Measurements from ENCODE around the gene MAP3K14.

- no peak for TF ChIP-seq POLR2A (IDR thresholded peaks at IDR 0.05)
- TF ChIP-seq CTCF (IDR thresholded peaks at IDR 0.05) = no peak
- no peak for TF ChIP-seq POLR2AphosphoS5 (IDR thresholded peaks at IDR 0.05)
- TF ChIP-seq EP300 (IDR thresholded peaks at IDR 0.05) = no peak
These were observed 83.3 kb downstream of the MAP3K14 start for GRCh38 chr17:45233423-45233924.

Measured in suprapubic skin (tissue), 4 donors.